ENCODE measurements around the gene PI4K2A. TPM values are rescaled to one million over a fixed set of nuclear protein-coding genes. Genes with fewer than 3 reads are reported as not detected.
"Not testable (repeated sequence)": the region's sequence is repeated elsewhere in the genome, so short reads cannot be mapped to it uniquely, and the experiment has no call there.

The PI4K2A gene
- total RNA-seq, 2 experiments from 2014 or later, result 8.4 to 8.5 TPM

DNA sequence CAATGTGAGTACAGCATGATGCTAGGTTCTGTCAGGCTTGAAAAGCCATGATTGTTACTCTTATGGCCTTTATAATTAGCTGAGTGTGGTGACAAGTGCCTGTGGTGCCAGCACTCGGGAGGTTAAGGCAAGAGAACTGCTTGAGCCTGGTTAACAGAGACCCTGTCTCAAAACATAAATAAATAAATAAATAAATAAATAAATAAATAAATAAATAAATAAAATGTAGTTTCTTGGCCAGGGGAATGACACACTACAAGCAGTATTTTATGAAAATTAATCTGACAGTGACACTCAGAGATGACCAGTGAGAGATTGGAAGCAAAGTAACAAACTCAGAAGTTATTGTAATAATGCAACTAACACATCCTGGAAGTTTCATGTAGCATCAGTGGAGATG, 4.9 kb upstream of the PI4K2A start:
- no peaks in the 10 kb centered on the region for H3K9me3 Mint-ChIP-seq
- intact Hi-C loops (cut with micrococcal nuclease), result no loop called here
- peaks cover 17% of the 10 kb centered on the region for H3K4me1 Mint-ChIP-seq (ENCODE audit: low read depth)
- ChIA-PET POLR2A (no interaction called here), CTCF (no interaction called here)
- H3K27me3 Mint-ChIP-seq, result no peaks in the 10 kb centered on the region
- ATAC-seq (no peak), DNase-seq (no peak)
- H3K27ac Mint-ChIP-seq, result no peak overlapping the region
- no peak overlapping the region for H3K4me3 Mint-ChIP-seq
- no peak for TF ChIP-seq CTCF (IDR thresholded peaks at IDR 0.05)
- no peaks in the 10 kb centered on the region for H3K36me3 Mint-ChIP-seq (ENCODE audit: low read depth)

- POLR2A ChIA-PET, result interaction anchor here (0.7 kb wide), 1 partner anchor 373 kb away, joined by 3 read pairs; no protein-coding TSS in a partner anchor
Observed at GRCh38 chr10:97639090-97639489, 1.4 kb upstream of the PI4K2A start.

DNA sequence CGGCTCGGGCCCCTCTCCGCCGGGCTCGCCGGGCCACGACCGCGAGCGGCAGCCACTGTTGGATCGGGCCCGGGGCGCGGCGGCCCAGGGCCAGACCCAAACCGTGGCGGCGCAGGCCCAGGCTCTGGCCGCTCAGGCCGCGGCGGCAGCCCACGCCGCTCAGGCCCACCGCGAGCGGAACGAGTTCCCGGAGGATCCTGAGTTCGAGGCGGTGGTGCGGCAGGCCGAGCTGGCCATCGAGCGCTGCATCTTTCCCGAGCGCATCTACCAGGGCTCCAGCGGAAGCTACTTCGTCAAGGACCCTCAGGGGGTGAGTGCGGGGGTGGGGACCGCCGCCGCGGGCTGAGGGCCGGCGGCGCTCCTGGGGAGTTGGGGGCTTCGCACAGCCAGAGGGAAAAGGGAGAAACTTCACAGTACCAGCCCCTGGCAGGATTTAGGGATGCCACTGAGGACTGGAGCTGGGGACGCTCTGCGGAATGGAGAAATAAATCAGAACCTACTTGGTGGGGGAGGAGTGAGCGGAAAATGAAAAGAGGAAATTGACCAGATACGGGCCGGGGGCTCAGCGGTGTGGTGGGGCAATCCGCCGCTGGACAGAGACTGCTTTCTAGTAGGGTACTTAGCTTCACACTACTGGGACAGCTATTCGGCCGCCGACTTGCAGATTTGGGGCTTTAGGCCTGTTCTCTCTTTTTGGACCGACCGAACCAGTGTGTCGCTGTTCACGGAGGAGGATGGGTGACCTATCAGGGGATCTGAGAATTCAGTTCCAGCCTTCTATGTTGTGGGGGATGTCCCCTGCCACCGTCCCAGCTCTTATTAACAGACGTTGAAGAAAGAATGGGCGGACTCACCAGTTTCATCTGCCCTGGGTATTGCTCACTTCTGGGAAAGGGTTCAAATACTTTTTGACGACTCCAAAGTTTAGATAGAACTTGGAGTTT, 669 bp downstream of the PI4K2A start:
- POLR2A ChIA-PET, result interaction anchor here (0.7 to 1.4 kb wide), 4 partner anchors 41 to 321 kb away, joined by 3 to 5 read pairs (median 3); partner anchors contain the start of gene ANKRD2
- ATAC-seq, result peak; percentile 2

More at GRCh38 chr10:97639090-97639489, 1.4 kb upstream of the PI4K2A start:
- H3K27me3 Mint-ChIP-seq; DNase-seq; ATAC-seq; H3K4me3 Mint-ChIP-seq; intact Hi-C loops (cut with micrococcal nuclease); H3K9me3 Mint-ChIP-seq; CTCF ChIA-PET; H3K36me3 Mint-ChIP-seq (ENCODE audit: low read depth): not testable (repeated sequence)
- Mint-ChIP-seq H3K4me1 (ENCODE audit: low read depth) (peaks cover 22% of the 10 kb centered on the region), H3K27ac (peak overlapping the region; percentile 34)

DNA sequence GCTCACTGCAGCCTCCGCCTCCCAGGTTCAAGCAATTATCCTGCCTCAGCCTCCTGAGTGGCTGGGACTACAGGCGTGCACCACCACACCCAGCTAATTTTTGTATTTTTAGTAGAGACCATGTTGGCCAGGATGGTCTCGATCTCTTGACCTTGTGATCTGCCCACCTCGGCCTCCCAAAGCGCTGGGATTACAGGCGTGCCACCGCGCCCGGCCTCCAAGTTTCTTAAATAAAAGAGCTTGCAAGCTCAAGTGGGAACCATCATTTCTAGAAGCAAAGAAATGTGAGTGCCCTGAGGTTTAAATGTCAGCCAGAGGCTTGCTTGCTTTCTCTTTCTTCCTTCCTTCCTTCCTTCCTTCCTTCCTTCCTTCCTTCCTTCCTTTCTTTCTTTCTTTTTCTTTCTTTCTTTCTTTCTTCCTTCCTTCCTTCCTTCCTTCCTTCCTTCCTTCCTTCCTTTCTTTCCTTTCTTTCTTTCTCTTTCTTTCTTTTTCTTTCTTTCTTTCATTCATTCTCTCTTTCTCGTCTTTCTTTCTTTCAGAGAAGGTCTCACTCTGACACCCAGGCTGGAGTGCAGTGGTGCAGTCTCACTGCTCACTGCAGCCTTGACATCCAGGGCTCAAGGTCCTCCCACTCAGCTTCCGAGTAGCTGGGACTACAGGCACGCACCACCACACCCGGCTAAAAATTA, 2.1 kb downstream of the PI4K2A start:
- intact Hi-C loops (cut with micrococcal nuclease); H3K27ac Mint-ChIP-seq; H3K9me3 Mint-ChIP-seq; ATAC-seq; DNase-seq; H3K27me3 Mint-ChIP-seq: not testable (repeated sequence)
- Mint-ChIP-seq H3K36me3 (ENCODE audit: low read depth) (peaks cover 12% of the 10 kb centered on the region), H3K4me3 (peak overlapping the region; percentile 96), H3K4me1 (ENCODE audit: low read depth) (peaks cover 28% of the 10 kb centered on the region)
- POLR2A ChIA-PET, result interaction anchor here (1.2 kb wide), 1 partner anchor 16 kb away, joined by 3 read pairs; no protein-coding TSS in a partner anchor
- CTCF ChIA-PET, result interaction anchor here (0.8 to 1.7 kb wide), 6 partner anchors 9 to 150 kb away, joined by 3 to 4 read pairs (median 3); partner anchors contain the start of genes ANKRD2, AVPI1 and MORN4

More for the DNA sequence above, 669 bp downstream of the PI4K2A start:
- no peaks in the 10 kb centered on the region for H3K9me3 Mint-ChIP-seq
- CTCF ChIA-PET, result interaction anchor here (0.9 to 2.3 kb wide), 6 partner anchors 13 to 151 kb away, joined by 3 to 5 read pairs (median 4); partner anchors contain the start of gene ANKRD2
- no peaks in the 10 kb centered on the region for H3K27me3 Mint-ChIP-seq
- H3K4me1 Mint-ChIP-seq (ENCODE audit: low read depth), result peaks cover 24% of the 10 kb centered on the region
- TF ChIP-seq CTCF (IDR thresholded peaks at IDR 0.05), result no peak
- H3K36me3 Mint-ChIP-seq (ENCODE audit: low read depth), result peaks cover 12% of the 10 kb centered on the region
- H3K4me3 Mint-ChIP-seq, result peak overlapping the region; percentile 96
- intact Hi-C loops (cut with micrococcal nuclease), result no loop called here
- H3K27ac Mint-ChIP-seq, result peak overlapping the region; percentile 86
- DNase-seq, result peak; percentile 53

- no peak overlapping the region for H3K4me3 Mint-ChIP-seq
- POLR2A ChIA-PET, result no interaction called here
- no peaks in the 10 kb centered on the region for H3K9me3 Mint-ChIP-seq
- intact Hi-C loops (cut with micrococcal nuclease), result no loop called here
- H3K4me1 Mint-ChIP-seq (ENCODE audit: low read depth), result peaks cover 30% of the 10 kb centered on the region
- peaks cover 12% of the 10 kb centered on the region for H3K36me3 Mint-ChIP-seq (ENCODE audit: low read depth)
- no peak for ATAC-seq
- CTCF ChIA-PET, result no interaction called here
- no peak for TF ChIP-seq CTCF (IDR thresholded peaks at IDR 0.05)
- H3K27me3 Mint-ChIP-seq, result no peaks in the 10 kb centered on the region
- DNase-seq, result no peak
- no peak overlapping the region for H3K27ac Mint-ChIP-seq
Observed at GRCh38 chr10:97643441-97643985, 3.0 kb downstream of the PI4K2A start.
